Non-pigmented ciliary epithelial cell (primary cell): ENCODE data around the gene ARHGAP19.
"Not testable (repeated sequence)": the region's sequence is repeated elsewhere in the genome, so short reads cannot be mapped to it uniquely, and the experiment has no call there.

Experiments
- DNase-seq: peaks from one replicate; pipeline ENCODE4 v3.0.0-alpha.2; 2010; ENCODE audit warnings: low read depth

The ARHGAP19 gene

GRCh38 chr10:97321032-97321803 is 28.8 kb upstream of the ARHGAP19 start:
- no peak for DNase-seq

- no peak for DNase-seq
Observed at GRCh38 chr10:97320480-97321031, 28.1 kb upstream of the ARHGAP19 start.

- no peak for DNase-seq
Observed at GRCh38 chr10:97319671-97320479, 27.4 kb upstream of the ARHGAP19 start.

GRCh38 chr10:97318772-97319651 is 26.6 kb upstream of the ARHGAP19 start, which contains the start of gene FRAT1:
FRAT1 (plus strand) TSS chr10:97319271; CDS start chr10:97319454, 183 bp downstream.
- peak; percentile 73 for DNase-seq

- DNase-seq, result no peak
Observed at GRCh38 chr10:97314671-97315070, 22.2 kb upstream of the ARHGAP19 start.

- DNase-seq, result no peak
Observed at GRCh38 chr10:97312897-97313296, 20.5 kb upstream of the ARHGAP19 start.

- DNase-seq, result no peak
Observed at GRCh38 chr10:97311111-97311626, 18.7 kb upstream of the ARHGAP19 start.

GRCh38 chr10:97307866-97308780 is 15.7 kb upstream of the ARHGAP19 start:
- DNase-seq, result no peak

- DNase-seq, result no peak
Observed at GRCh38 chr10:97307441-97307840, 15.0 kb upstream of the ARHGAP19 start.

GRCh38 chr10:97302088-97302791 is 9.8 kb upstream of the ARHGAP19 start:
- no peak for DNase-seq

GRCh38 chr10:97300980-97301379 is 8.5 kb upstream of the ARHGAP19 start:
- DNase-seq, result no peak

GRCh38 chr10:97298223-97298571 is 5.8 kb upstream of the ARHGAP19 start:
- no peak for DNase-seq

GRCh38 chr10:97297556-97298222 is 5.3 kb upstream of the ARHGAP19 start:
- DNase-seq, result no peak

- DNase-seq, result no peak
Observed at GRCh38 chr10:97292862-97293198, 393 bp upstream of the ARHGAP19 start.

- DNase-seq, result no peak
Observed at GRCh38 chr10:97291357-97292096, 910 bp downstream of the ARHGAP19 start.

- not testable (repeated sequence) for DNase-seq
Observed at GRCh38 chr10:97290576-97291356, 1.7 kb downstream of the ARHGAP19 start.

GRCh38 chr10:97290076-97290475 is 2.4 kb downstream of the ARHGAP19 start:
- not testable (repeated sequence) for DNase-seq

- DNase-seq, result no peak
Observed at GRCh38 chr10:97280783-97281182, 11.7 kb downstream of the ARHGAP19 start.
